MV-4-11 (cell line): Measurements from ENCODE around the gene CCDC169.

ENCODE experiments used
- DNase-seq: peaks from one replicate; lab custom pipeline; 2025; lab: John Stamatoyannopoulos, UW

Gene CCDC169

DNA sequence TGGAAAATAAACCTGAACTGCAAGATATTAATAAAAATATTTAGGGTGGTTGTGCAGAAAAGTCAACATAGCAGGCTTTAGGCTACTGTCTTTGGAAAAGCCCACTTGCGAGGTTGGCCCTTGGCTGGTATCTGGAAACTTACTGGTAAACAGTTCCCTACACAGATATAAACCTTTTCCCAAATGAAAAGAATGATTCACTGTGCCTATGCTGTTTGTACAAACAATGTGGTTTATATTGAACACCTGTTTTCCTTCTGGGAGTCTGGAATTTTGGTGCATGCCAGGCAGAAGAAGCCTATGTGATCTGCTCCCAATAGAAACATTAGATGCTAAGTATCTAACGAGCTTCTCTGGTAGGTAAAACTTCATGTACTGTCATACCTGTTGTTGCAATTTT, 53.5 kb downstream of the CCDC169 start:
- no peak for DNase-seq

DNA sequence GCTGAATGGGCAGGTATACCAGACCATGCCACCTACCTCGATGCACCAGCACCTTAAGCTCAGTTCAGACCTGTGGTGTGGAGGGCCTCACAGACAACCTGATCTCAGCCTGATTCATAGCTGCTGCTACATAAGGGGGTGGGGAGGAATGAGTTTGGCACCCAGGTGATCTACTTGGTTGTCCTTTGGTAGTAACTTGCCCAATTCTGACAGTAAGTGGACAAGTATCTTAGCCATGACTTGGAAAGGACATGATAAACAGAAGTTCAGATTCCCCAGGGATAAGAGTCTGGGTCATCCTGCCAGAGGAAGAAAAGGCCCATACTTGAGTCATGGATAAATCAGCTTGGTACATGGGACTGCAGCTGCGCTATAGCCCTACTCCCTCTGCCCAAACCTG, 54.9 kb downstream of the CCDC169 start:
- no peak for DNase-seq

GRCh38 chr13:36231236-36231635, 66.4 kb downstream of the CCDC169 start:
- no peak for DNase-seq

GRCh38 chr13:36224730-36225129, 72.9 kb downstream of the CCDC169 start:
- no peak for DNase-seq

GRCh38 chr13:36219883-36220282, 77.7 kb downstream of the CCDC169 start:
- DNase-seq: no peak

DNA sequence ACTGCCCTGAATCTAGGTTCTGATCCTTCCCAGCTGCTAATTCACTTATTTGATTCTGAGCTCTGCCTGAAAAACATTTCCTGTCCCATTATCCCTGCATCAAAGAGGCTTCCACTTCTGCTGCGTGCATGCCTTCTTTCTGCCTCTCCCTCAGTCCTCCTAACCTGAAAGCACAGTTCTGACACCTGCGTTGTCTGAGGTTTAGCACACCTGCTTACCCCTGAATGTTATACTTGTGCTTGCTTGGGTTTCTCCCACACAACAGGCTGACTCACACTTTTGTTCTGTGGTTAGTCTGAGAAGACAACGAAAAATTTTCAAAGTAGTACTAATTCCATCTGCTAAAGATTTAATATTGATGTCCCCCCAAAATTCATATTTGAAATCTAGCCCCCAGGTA, 80.2 kb downstream of the CCDC169 start:
- DNase-seq: no peak

GRCh38 chr13:36214163-36214921, 83.3 kb downstream of the CCDC169 start, which contains the start of gene SOHLH2:
Gene SOHLH2 (minus strand): TSS chr13:36214556. CDS start chr13:36214526, 30 bp downstream.
- DNase-seq: no peak

- DNase-seq: no peak
Observed at GRCh38 chr13:36212789-36213188, 84.8 kb downstream of the CCDC169 start.

DNA sequence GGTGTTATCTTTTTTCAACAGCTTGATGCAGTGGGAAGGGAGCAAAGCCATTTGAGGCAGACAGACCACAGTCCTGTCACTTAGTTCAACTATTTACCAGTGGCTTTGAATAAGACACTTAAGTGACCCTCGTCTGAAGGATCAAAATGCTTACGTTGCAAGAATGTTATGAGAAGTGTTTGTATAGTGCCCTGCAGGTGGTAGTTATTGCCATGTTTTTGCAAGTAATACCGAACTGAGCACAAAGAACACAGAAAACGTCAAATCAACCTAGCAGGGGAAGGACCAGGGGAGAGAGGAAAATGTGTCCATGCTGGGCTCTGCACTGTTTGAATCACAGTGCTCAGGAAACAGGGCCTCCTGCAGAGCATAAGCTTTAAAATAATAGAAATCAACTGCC, 86.0 kb downstream of the CCDC169 start:
- DNase-seq: no peak

GRCh38 chr13:36210738-36211137, 86.9 kb downstream of the CCDC169 start:
- DNase-seq: no peak

DNA sequence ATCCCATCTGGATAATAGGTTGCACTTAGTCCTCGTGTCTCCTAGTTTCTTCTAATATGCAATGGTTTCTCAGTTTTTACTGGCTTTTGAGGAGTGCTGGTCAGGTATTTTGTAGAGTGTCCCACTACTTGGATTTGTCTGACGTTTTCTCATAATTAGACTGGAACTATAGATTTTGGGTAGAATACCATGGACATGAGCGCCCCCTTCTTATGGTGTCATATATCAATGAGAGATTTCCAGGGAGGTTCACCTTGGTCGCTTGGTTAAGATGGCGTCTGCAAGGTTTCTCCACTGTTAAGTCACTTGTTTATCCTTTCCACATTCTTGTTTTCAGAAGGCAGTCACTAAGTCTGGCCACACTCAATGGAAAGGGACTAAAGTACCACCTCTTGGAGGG, 89.9 kb downstream of the CCDC169 start:
- no peak for DNase-seq

DNA sequence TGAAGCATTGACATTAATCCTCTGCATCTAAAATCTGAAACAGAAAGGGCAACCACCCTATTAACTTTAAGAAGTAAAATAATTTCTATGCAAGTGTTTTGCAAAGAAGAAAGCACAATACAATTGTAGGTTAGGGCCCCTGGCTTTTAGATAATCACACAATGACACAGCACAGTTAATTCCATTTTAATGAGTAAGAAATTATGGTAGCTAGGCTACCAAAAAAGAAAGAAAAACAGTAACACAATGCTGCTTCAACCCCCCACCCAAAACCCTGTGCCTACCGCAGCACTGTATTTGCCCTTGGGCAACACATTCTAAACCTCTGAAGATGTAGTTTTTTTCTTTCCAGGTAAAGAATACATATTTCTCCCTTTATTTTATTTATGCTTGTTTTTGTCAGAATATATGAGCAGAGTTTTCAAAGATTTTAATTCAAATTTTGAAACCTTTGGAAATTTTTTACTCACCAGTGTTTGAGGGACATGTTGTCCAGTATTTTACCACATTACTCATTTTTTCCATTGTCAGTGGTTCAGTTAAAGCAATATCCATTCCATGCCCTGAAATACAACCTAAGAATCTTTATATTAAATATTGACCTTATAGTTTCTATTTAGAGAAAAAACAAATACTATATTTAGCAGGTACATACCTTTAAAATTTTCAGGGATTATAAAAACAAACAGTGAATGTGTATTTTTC, 104.3 kb downstream of the CCDC169 start:
- DNase-seq: no peak

- DNase-seq: no peak
Observed at GRCh38 chr13:36192166-36192565, 105.4 kb downstream of the CCDC169 start.

DNA sequence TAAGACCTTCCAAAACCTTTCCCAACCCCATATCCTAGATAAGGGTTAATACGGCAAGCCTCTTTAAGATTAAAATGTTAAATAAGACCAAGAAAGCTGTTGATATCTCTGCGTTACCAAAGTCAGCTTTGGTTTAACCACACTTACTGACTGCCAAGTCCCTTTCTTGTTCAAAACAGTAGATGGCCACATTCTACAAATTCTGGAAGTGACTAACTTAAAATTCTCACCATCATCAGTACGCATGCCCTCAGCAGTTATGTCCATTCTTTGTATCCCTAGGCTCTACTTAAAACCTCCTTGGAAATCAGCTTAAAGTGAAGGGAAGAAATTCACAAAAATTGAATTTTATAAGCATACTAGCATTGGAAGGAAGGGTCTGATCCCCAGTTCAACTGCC, 106.8 kb downstream of the CCDC169 start:
- DNase-seq: no peak

DNA sequence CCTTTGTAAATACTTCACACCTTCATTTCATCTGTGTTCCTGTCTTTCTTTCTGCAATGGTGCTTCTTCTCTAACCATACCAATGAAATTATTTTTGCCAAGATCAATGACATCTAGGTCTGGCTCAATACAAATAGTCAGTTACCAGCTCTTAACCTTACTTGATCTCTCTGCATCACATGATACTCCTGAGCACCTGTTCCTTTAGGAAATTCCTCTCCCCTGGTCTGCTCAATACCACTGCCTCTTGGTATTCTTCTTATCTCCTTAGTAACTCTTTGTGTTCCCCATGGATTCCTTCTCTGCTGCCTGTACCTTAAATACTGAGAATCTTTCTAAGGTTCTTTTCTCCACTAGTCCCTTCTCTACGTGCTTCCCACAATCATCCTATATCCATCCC, 109.2 kb downstream of the CCDC169 start:
- DNase-seq: no peak

DNA sequence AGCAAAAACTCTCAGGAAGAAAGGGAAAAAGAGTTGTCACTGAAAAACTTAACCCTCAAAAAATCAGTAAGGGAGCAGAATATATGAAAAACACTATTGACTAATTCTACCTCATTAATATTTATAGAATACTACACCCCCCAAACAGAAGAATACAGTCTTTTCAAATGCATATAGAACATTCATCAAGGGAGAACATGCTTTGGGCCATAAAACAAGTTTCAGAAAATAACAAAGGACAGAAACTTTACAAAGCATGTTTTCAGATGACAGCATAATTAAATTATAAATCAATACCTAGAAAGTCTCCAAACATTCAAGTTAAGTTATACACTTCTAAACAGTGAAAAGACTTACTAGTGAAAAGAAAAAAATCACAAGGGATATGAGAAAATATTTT, 113.7 kb downstream of the CCDC169 start:
- no peak for DNase-seq
